Measurements from ENCODE around the gene MCCD1.
A peak's percentile ranks its signal among the peaks of the same experiment; 100 is the strongest.

MCCD1 gene

GRCh38 chr6:31513456-31514165, 15.2 kb upstream of the MCCD1 start:
- DNase-seq = no peak

- DNase-seq = no peak
Observed at GRCh38 chr6:31521835-31522234, 6.9 kb upstream of the MCCD1 start.

- DNase-seq = peak; percentile 6
Observed at GRCh38 chr6:31525553-31525931, 3.2 kb upstream of the MCCD1 start.

GRCh38 chr6:31525932-31526591, 2.7 kb upstream of the MCCD1 start:
- peak; percentile 18 for DNase-seq

- DNase-seq = no peak
Observed at GRCh38 chr6:31528307-31528777, 420 bp upstream of the MCCD1 start.

- no peak for DNase-seq
Observed at GRCh38 chr6:31529329-31530150, 778 bp downstream of the MCCD1 start.

GRCh38 chr6:31530659-31531058, 1.9 kb downstream of the MCCD1 start:
- DNase-seq = no peak

GRCh38 chr6:31531162-31531561, 2.4 kb downstream of the MCCD1 start:
- no peak for DNase-seq

- DNase-seq = no peak
Observed at GRCh38 chr6:31531771-31532643, 3.2 kb downstream of the MCCD1 start.

GRCh38 chr6:31532644-31533454, 4.1 kb downstream of the MCCD1 start:
- no peak for DNase-seq

- no peak for DNase-seq
Observed at GRCh38 chr6:31533455-31533841, 4.7 kb downstream of the MCCD1 start.

- DNase-seq = no peak
Observed at GRCh38 chr6:31534011-31534410, 5.2 kb downstream of the MCCD1 start.

- no peak for DNase-seq
Observed at GRCh38 chr6:31534521-31535040, 5.8 kb downstream of the MCCD1 start.

GRCh38 chr6:31535538-31536324, 7.0 kb downstream of the MCCD1 start:
- no peak for DNase-seq

- DNase-seq = no peak
Observed at GRCh38 chr6:31538805-31539400, 10.1 kb downstream of the MCCD1 start.

- no peak for DNase-seq
Observed at GRCh38 chr6:31540640-31541039, 11.9 kb downstream of the MCCD1 start.

GRCh38 chr6:31541059-31541657, 12.4 kb downstream of the MCCD1 start:
- DNase-seq = peak; percentile 75

GRCh38 chr6:31541658-31542521, 13.1 kb downstream of the MCCD1 start, which contains the start of gene DDX39B:
DDX39B (minus strand) TSS chr6:31542003; CDS start chr6:31540532, 1,471 bp downstream.
- DNase-seq = peak; percentile 94

- no peak for DNase-seq
Observed at GRCh38 chr6:31543639-31544038, 14.9 kb downstream of the MCCD1 start.

All from stimulated activated CD8-positive, alpha-beta memory T cell treated with anti-CD3 and anti-CD28 coated beads, Interleukin-4, amount 100 ng/mL, for 48 hours (primary cell).